Astrocyte (in vitro differentiated cells and primary cell): Measurements from ENCODE around the gene BRINP2. TPM values are rescaled to one million over a fixed set of nuclear protein-coding genes. Genes with fewer than 3 reads are reported as not detected.

Experiments used
- DNase-seq: peaks from one replicate; pipeline ENCODE4 v3.0.0-alpha.2; 2010; ENCODE audit warnings: low read depth
- FAIRE-seq: peaks from 2 replicates; lab custom pipeline; 2011; peaks lifted over from hg19 to GRCh38; lab: Jason Lieb, UNC
- H2AFZ ChIP-seq: 2 replicates; pipeline ENCODE4 v1.6.0; 2012; ENCODE audit warnings: low read depth, low read length, inconsistent platforms
- H3K27ac ChIP-seq: 2 replicates; pipeline ENCODE4 v1.5.1; 2011; ENCODE audit warnings: low read depth, low read length, inconsistent platforms
- H3K27me3 ChIP-seq: 2 replicates; pipeline ENCODE4 v1.6.0; 2011; ENCODE audit warnings: low read length, inconsistent platforms; ENCODE audit not compliant: insufficient read depth
- H3K36me3 ChIP-seq: 2 replicates; pipeline ENCODE4 v1.5.1; 2011; ENCODE audit warnings: low read length, inconsistent platforms; ENCODE audit not compliant: insufficient read depth
- H3K4me1 ChIP-seq: 2 replicates; pipeline ENCODE4 v1.5.1; 2011; ENCODE audit warnings: low read length, inconsistent platforms; ENCODE audit not compliant: insufficient read depth
- H3K4me2 ChIP-seq: 2 replicates; pipeline ENCODE4 v1.6.0; 2012; ENCODE audit warnings: low read length, inconsistent platforms
- H3K4me3 ChIP-seq: 2 replicates; pipeline ENCODE4 v1.5.1; 2011; ENCODE audit warnings: low read depth, mild to moderate bottlenecking, low read length, inconsistent platforms; ENCODE audit not compliant: insufficient read depth
- H3K79me2 ChIP-seq: 2 replicates; pipeline ENCODE4 v1.6.0; 2012; ENCODE audit warnings: mild to moderate bottlenecking, low read length, inconsistent platforms; ENCODE audit not compliant: insufficient read depth
- H3K9ac ChIP-seq: 2 replicates; pipeline ENCODE4 v1.6.0; 2012; ENCODE audit warnings: mild to moderate bottlenecking, low read length, inconsistent platforms
- H3K9me3 ChIP-seq: 2 replicates; pipeline ENCODE4 v1.5.1; 2012; ENCODE audit warnings: low read depth, mild to moderate bottlenecking, low read length, inconsistent platforms; ENCODE audit not compliant: insufficient read depth
- H4K20me1 ChIP-seq: 2 replicates; pipeline ENCODE4 v1.6.0; 2012; ENCODE audit warnings: low read length, inconsistent platforms; ENCODE audit not compliant: insufficient read depth
- H3K27ac Mint-ChIP-seq: one replicate; pipeline ENCODE4 v1.8.0; 2021; ENCODE audit warnings: mild to moderate bottlenecking, mixed read lengths; ENCODE audit not compliant: unreplicated experiment
- H3K27me3 Mint-ChIP-seq: one replicate; pipeline ENCODE4 v1.8.0; 2021; ENCODE audit warnings: low read depth, mixed read lengths; ENCODE audit not compliant: unreplicated experiment
- H3K36me3 Mint-ChIP-seq: one replicate; pipeline ENCODE4 v1.8.0; 2021; ENCODE audit warnings: low read depth, mixed read lengths; ENCODE audit not compliant: unreplicated experiment
- H3K4me1 Mint-ChIP-seq: one replicate; pipeline ENCODE4 v1.8.0; 2021; ENCODE audit warnings: low read depth, mixed read lengths; ENCODE audit not compliant: unreplicated experiment
- H3K4me3 Mint-ChIP-seq: one replicate; pipeline ENCODE4 v1.8.0; 2021; ENCODE audit warnings: mild to moderate bottlenecking, moderate library complexity, mixed read lengths; ENCODE audit not compliant: unreplicated experiment
- H3K9me3 Mint-ChIP-seq: one replicate; pipeline ENCODE4 v1.8.0; 2021; ENCODE audit warnings: mild to moderate bottlenecking, mixed read lengths; ENCODE audit not compliant: unreplicated experiment
- CTCF ChIP-seq: IDR thresholded peaks from 2 replicates; pipeline ENCODE4 v1.5.1; 2011; ENCODE audit warnings: low read depth, mild to moderate bottlenecking, inconsistent platforms, low read length, moderate library complexity; ENCODE audit not compliant: insufficient read depth
- EZH2 ChIP-seq: IDR thresholded peaks from 2 replicates; pipeline ENCODE4 v1.6.1; 2012; ENCODE audit warnings: mild to moderate bottlenecking, low read length, inconsistent platforms; ENCODE audit not compliant: insufficient read depth
- total RNA-seq: library from RNA; stranded (reverse); gene quantifications from 2 replicates; pipeline ENCODE4 v1.2.1, GENCODE V29; 2021

Gene BRINP2
- total RNA-seq, 1 donor from 2014 or later: not detected

- H3K9ac ChIP-seq: no peak overlapping the region
- H3K9me3 ChIP-seq: no peaks in the 10 kb centered on the region
- no peak for FAIRE-seq
- H3K36me3 Mint-ChIP-seq: no peaks in the 10 kb centered on the region
- TF ChIP-seq CTCF (no peak), EZH2 (no peak)
- no peaks in the 10 kb centered on the region for H3K36me3 ChIP-seq
- H3K27ac Mint-ChIP-seq: no peak overlapping the region
- no peaks in the 10 kb centered on the region for H3K4me1 Mint-ChIP-seq
- H3K9me3 Mint-ChIP-seq: no peaks in the 10 kb centered on the region
- H3K4me1 ChIP-seq: no peaks in the 10 kb centered on the region
- DNase-seq: no peak
- no peaks in the 10 kb centered on the region for H3K79me2 ChIP-seq
- H3K27me3 Mint-ChIP-seq: peaks cover 2% of the 10 kb centered on the region
- no peak overlapping the region for H3K4me3 Mint-ChIP-seq
- H3K27ac ChIP-seq: no peak overlapping the region
- H3K4me3 ChIP-seq: no peak overlapping the region
- H4K20me1 ChIP-seq: no peaks in the 10 kb centered on the region
- H3K27me3 ChIP-seq: no peaks in the 10 kb centered on the region
- no peak overlapping the region for H3K4me2 ChIP-seq
- no peak overlapping the region for H2AFZ ChIP-seq
These were observed 32.9 kb upstream of the BRINP2 start for GRCh38 chr1:177137814-177138213.

GRCh38 chr1:177138347-177138746, 32.4 kb upstream of the BRINP2 start:
- DNase-seq (no peak), FAIRE-seq (no peak)
- no peak overlapping the region for H3K4me2 ChIP-seq
- H3K4me3 Mint-ChIP-seq: no peak overlapping the region
- H3K9me3 ChIP-seq: no peaks in the 10 kb centered on the region
- no peaks in the 10 kb centered on the region for H3K36me3 ChIP-seq
- no peak overlapping the region for H3K27ac Mint-ChIP-seq
- no peak overlapping the region for H3K4me3 ChIP-seq
- TF ChIP-seq EZH2: no peak
- TF ChIP-seq CTCF: no peak
- peaks cover 2% of the 10 kb centered on the region for H3K27me3 Mint-ChIP-seq
- no peaks in the 10 kb centered on the region for H3K9me3 Mint-ChIP-seq
- no peaks in the 10 kb centered on the region for H3K79me2 ChIP-seq
- no peaks in the 10 kb centered on the region for H4K20me1 ChIP-seq
- H3K36me3 Mint-ChIP-seq: no peaks in the 10 kb centered on the region
- no peak overlapping the region for H3K9ac ChIP-seq
- H3K27me3 ChIP-seq: no peaks in the 10 kb centered on the region
- no peak overlapping the region for H3K27ac ChIP-seq
- no peaks in the 10 kb centered on the region for H3K4me1 Mint-ChIP-seq
- H3K4me1 ChIP-seq: no peaks in the 10 kb centered on the region
- H2AFZ ChIP-seq: no peak overlapping the region

GRCh38 chr1:177142010-177142409, 28.7 kb upstream of the BRINP2 start:
- H3K36me3 ChIP-seq: no peaks in the 10 kb centered on the region
- no peak overlapping the region for H3K4me3 ChIP-seq
- FAIRE-seq (no peak), DNase-seq (no peak)
- H3K27ac ChIP-seq: no peak overlapping the region
- no peaks in the 10 kb centered on the region for H3K27me3 ChIP-seq
- H3K4me3 Mint-ChIP-seq: no peak overlapping the region
- H4K20me1 ChIP-seq: no peaks in the 10 kb centered on the region
- no peak overlapping the region for H2AFZ ChIP-seq
- no peak overlapping the region for H3K27ac Mint-ChIP-seq
- H3K79me2 ChIP-seq: no peaks in the 10 kb centered on the region
- H3K9me3 Mint-ChIP-seq: no peaks in the 10 kb centered on the region
- no peaks in the 10 kb centered on the region for H3K27me3 Mint-ChIP-seq
- H3K9me3 ChIP-seq: no peaks in the 10 kb centered on the region
- no peaks in the 10 kb centered on the region for H3K4me1 ChIP-seq
- TF ChIP-seq CTCF (no peak), EZH2 (no peak)
- peaks cover 3% of the 10 kb centered on the region for H3K4me1 Mint-ChIP-seq
- H3K9ac ChIP-seq: no peak overlapping the region
- no peak overlapping the region for H3K4me2 ChIP-seq
- H3K36me3 Mint-ChIP-seq: no peaks in the 10 kb centered on the region
